ENCODE data around the gene STAB1. TPM values are rescaled to one million over a fixed set of nuclear protein-coding genes. Genes with fewer than 3 reads are reported as not detected.

Gene STAB1
- total and polyA plus RNA-seq, 10 of the 15 experiments (the other 5 are each of a cell fraction or from before 2014, with no cell fraction given), result 0.46 TPM; not detected in 9

- H3K36me3 ChIP-seq (ENCODE audit: control insufficient read depth in 2 of 2, insufficient read depth in 2 of 2, low read length in 1 of 2), result no peaks in the 10 kb centered on the region
- ATAC-seq (no peak), FAIRE-seq (no peak), DNase-seq (ENCODE audit: low read depth, low spot score) (no peak)
- no peak overlapping the region for H3K9ac ChIP-seq (ENCODE audit: control insufficient read depth, insufficient read depth, low read length)
- no peak overlapping the region for H2AFZ ChIP-seq (ENCODE audit: control insufficient read depth, low read depth, low read length)
- no peak for TF ChIP-seq PKNOX1 (IDR thresholded peaks at IDR 0.05)
- TF ChIP-seq CEBPZ (IDR thresholded peaks at IDR 0.05; ENCODE audit: low read depth, low read length), result no peak
- no peak for TF ChIP-seq POU2F2 (IDR thresholded peaks at IDR 0.05; ENCODE audit: borderline replicate concordance, low read depth, low read length)
- intact Hi-C loops (cut with micrococcal nuclease; ENCODE audit: unreplicated experiment), result no loop called here
- 29% methylated on average over 7 of the region's 7 CpGs for WGBS (ENCODE audit: insufficient coverage, insufficient replicate concordance, low lambda C conversion rate, missing lambda C conversion rate)
- POLR2A ChIA-PET, result no interaction called here
- no peaks in the 10 kb centered on the region for H3K4me1 ChIP-seq (ENCODE audit: control insufficient read depth, insufficient read depth, low read length)
- H3K79me2 ChIP-seq (ENCODE audit: control insufficient read depth, insufficient read depth, low read length), result no peaks in the 10 kb centered on the region
- H4K20me1 ChIP-seq (ENCODE audit: control insufficient read depth, insufficient read depth), result no peaks in the 10 kb centered on the region
- RAD21 ChIA-PET (ENCODE audit: unreplicated experiment), result no interaction called here
- H3K4me3 ChIP-seq, result no peak overlapping the region
- H3K27ac ChIP-seq (ENCODE audit: control insufficient read depth, insufficient read depth), result no peak overlapping the region
- no peaks in the 10 kb centered on the region for H3K9me3 ChIP-seq (replicated peaks; ENCODE audit: control insufficient read depth, insufficient read depth, low read length)
- CTCF ChIA-PET, result no interaction called here
- H3K4me2 ChIP-seq (ENCODE audit: control insufficient read depth, insufficient read depth), result no peak overlapping the region
- H3K27me3 ChIP-seq (replicated peaks in 1 of 2; ENCODE audit: control insufficient read depth in 2 of 2, insufficient read depth in 2 of 2, low read length in 1 of 2), result no peaks in the 10 kb centered on the region; a peak in 2 of 4 replicates
- SMC1A ChIA-PET (ENCODE audit: uncharacterized antibody, unreplicated experiment), result interaction anchor here (1.6 kb wide), 1 partner anchor 35 kb away, joined by 3 read pairs; no protein-coding TSS in a partner anchor
- no TSS peak for BruUV-seq (replicated peaks)
- in situ Hi-C loops (cut with MboI), result no loop called here
These were observed 16.4 kb downstream of the STAB1 start for GRCh38 chr3:52511509-52511908.

All from GM12878 (cell line).